H9 (cell line): ENCODE data around the gene NECTIN1. TPM values are rescaled to one million over a fixed set of nuclear protein-coding genes. Genes with fewer than 3 reads are reported as not detected.

Experiments
- DNase-seq: peaks from one replicate; pipeline ENCODE4 v3.0.0-alpha.2; 2017
- H2AFZ ChIP-seq: one replicate; pipeline ENCODE4 v1.6.1; 2013; ENCODE audit warnings: mild to moderate bottlenecking, low read length, control low read depth, moderate library complexity
- H2AK5ac ChIP-seq: 2 replicates; pipeline ENCODE4 v1.6.1; 2013; ENCODE audit warnings: low read length, control low read depth, mixed read lengths; ENCODE audit not compliant: insufficient read length
- H2BK120ac ChIP-seq: one replicate; pipeline ENCODE4 v1.6.1; 2013; ENCODE audit warnings: low read depth, mild to moderate bottlenecking, low read length, control low read depth, inconsistent platforms; ENCODE audit not compliant: poor library complexity, severe bottlenecking
- H2BK12ac ChIP-seq: 2 replicates; pipeline ENCODE4 v1.6.1; 2013; ENCODE audit warnings: low read length, control low read depth, mixed read lengths, low read depth; ENCODE audit not compliant: insufficient read length
- H2BK15ac ChIP-seq: 2 replicates; pipeline ENCODE4 v1.6.1; 2013; ENCODE audit warnings: low read depth, low read length, control low read depth
- H2BK20ac ChIP-seq: one replicate; pipeline ENCODE4 v1.6.1; 2013; ENCODE audit warnings: low read depth, mild to moderate bottlenecking, low read length, control low read depth, inconsistent platforms; ENCODE audit not compliant: poor library complexity, severe bottlenecking
- H2BK5ac ChIP-seq: 2 replicates; pipeline ENCODE4 v1.6.1; 2013; ENCODE audit warnings: low read length, control low read depth, mixed read lengths; ENCODE audit not compliant: insufficient read length
- H3K14ac ChIP-seq: 2 replicates; pipeline ENCODE4 v1.6.1; 2013; ENCODE audit warnings: low read length, control low read depth; ENCODE audit not compliant: insufficient read depth
- H3K18ac ChIP-seq: 2 replicates; pipeline ENCODE4 v1.6.1; 2013; ENCODE audit warnings: low read depth, mild to moderate bottlenecking, mixed read lengths, low read length, control low read depth; ENCODE audit not compliant: insufficient read length
- H3K23ac ChIP-seq: 2 replicates; pipeline ENCODE4 v1.6.1; 2013; ENCODE audit warnings: low read length, control low read depth, mixed read lengths, low read depth; ENCODE audit not compliant: insufficient read length
- H3K23me2 ChIP-seq: 2 replicates; pipeline ENCODE4 v1.6.1; 2013; ENCODE audit warnings: low read depth, mild to moderate bottlenecking, mixed read lengths, low read length, control low read depth; ENCODE audit not compliant: insufficient read length, poor library complexity, severe bottlenecking
- H3K27ac ChIP-seq: 2 replicates; pipeline ENCODE4 v1.5.1; 2013; ENCODE audit warnings: low read length, control low read depth, mixed read lengths, low read depth; ENCODE audit not compliant: insufficient read length
- H3K27me3 ChIP-seq: 2 replicates; pipeline ENCODE4 v1.6.1; 2013; ENCODE audit warnings: low read length, control low read depth, inconsistent platforms; ENCODE audit not compliant: insufficient read depth
- H3K4ac ChIP-seq: 2 replicates; pipeline ENCODE4 v1.6.1; 2013; ENCODE audit warnings: low read depth, mild to moderate bottlenecking, control low read depth, inconsistent platforms, low read length, moderate library complexity
- H3K4me1 ChIP-seq: 2 replicates; pipeline ENCODE4 v1.6.1; 2013; ENCODE audit warnings: low read length, control low read depth, inconsistent platforms; ENCODE audit not compliant: insufficient read depth
- H3K4me2 ChIP-seq: 2 replicates; pipeline ENCODE4 v1.6.1; 2013; ENCODE audit warnings: low read length, control low read depth, mixed read lengths; ENCODE audit not compliant: insufficient read length, insufficient read depth
- H3K56ac ChIP-seq: 2 replicates; pipeline ENCODE4 v1.6.1; 2013; ENCODE audit warnings: low read depth, mild to moderate bottlenecking, mixed read lengths, low read length, control low read depth; ENCODE audit not compliant: insufficient read length
- H3K79me1 ChIP-seq: 2 replicates; pipeline ENCODE4 v1.6.1; 2013; ENCODE audit warnings: low read depth, mild to moderate bottlenecking, moderate library complexity, low read length, control low read depth, inconsistent platforms; ENCODE audit not compliant: insufficient read depth, poor library complexity, severe bottlenecking
- H3K79me2 ChIP-seq: 2 replicates; pipeline ENCODE4 v1.6.1; 2013; ENCODE audit warnings: low read length, control low read depth, inconsistent platforms; ENCODE audit not compliant: insufficient read depth
- H3K9ac ChIP-seq: 2 replicates; pipeline ENCODE4 v1.6.1; 2013; ENCODE audit warnings: low read length, control low read depth, mixed read lengths; ENCODE audit not compliant: insufficient read length; ENCODE audit errors: extremely low read depth
- H3K9me3 ChIP-seq: one replicate; pipeline ENCODE4 v1.6.1; 2013; ENCODE audit warnings: low read depth, low read length, inconsistent platforms; ENCODE audit not compliant: control insufficient read depth
- H3T11ph ChIP-seq: one replicate; pipeline ENCODE4 v1.6.1; 2013; ENCODE audit warnings: mild to moderate bottlenecking, low read length, control low read depth, inconsistent platforms
- H4K20me1 ChIP-seq: one replicate; pipeline ENCODE4 v1.6.1; 2013; ENCODE audit not compliant: control insufficient read depth, insufficient read length, insufficient read depth
- H4K5ac ChIP-seq: 2 replicates; pipeline ENCODE4 v1.6.1; 2013; ENCODE audit warnings: low read depth, mild to moderate bottlenecking, mixed read lengths, low read length, control low read depth; ENCODE audit not compliant: insufficient read length
- H4K8ac ChIP-seq: replicated peaks from 2 replicates; pipeline ENCODE4 v1.6.1; 2013; ENCODE audit warnings: low read length, control low read depth, mixed read lengths, low read depth; ENCODE audit not compliant: insufficient read length
- H4K91ac ChIP-seq: 2 replicates; pipeline ENCODE4 v1.6.1; 2013; ENCODE audit warnings: low read depth, mild to moderate bottlenecking, moderate library complexity, mixed read lengths, low read length, control low read depth; ENCODE audit not compliant: insufficient read length
- H3K27ac Mint-ChIP-seq, 3 experiments: 2 replicates in 2 of 3; 3 replicates in 1 of 3; pipeline ENCODE4 v1.8.0; 2020 to 2021; ENCODE audit warnings: mixed read lengths in 3 of 3, mild to moderate bottlenecking in 1 of 3, moderate library complexity in 1 of 3
- H3K27me3 Mint-ChIP-seq: 2 replicates; pipeline ENCODE4 v1.8.0; 2021; ENCODE audit warnings: low read depth, mild to moderate bottlenecking, moderate library complexity, mixed read lengths
- H3K36me3 Mint-ChIP-seq, 3 experiments: 2 replicates in 2 of 3; 3 replicates in 1 of 3; pipeline ENCODE4 v1.8.0; 2020 to 2021; ENCODE audit warnings: low read depth in 3 of 3, mixed read lengths in 3 of 3; ENCODE audit not compliant: insufficient read depth in 1 of 3
- H3K4me1 Mint-ChIP-seq, 2 experiments: 2 replicates each; pipeline ENCODE4 v1.8.0; 2020; ENCODE audit warnings: mixed read lengths in 2 of 2
- H3K4me3 Mint-ChIP-seq, 2 experiments: 2 replicates in 1 of 2; 3 replicates in 1 of 2; pipeline ENCODE4 v1.8.0; 2020 to 2021; ENCODE audit warnings: mild to moderate bottlenecking in 2 of 2, mixed read lengths in 2 of 2, moderate library complexity in 1 of 2
- H3K9me3 Mint-ChIP-seq, 2 experiments: 2 replicates in 1 of 2; 3 replicates in 1 of 2; pipeline ENCODE4 v1.8.0; 2020; ENCODE audit warnings: mild to moderate bottlenecking in 2 of 2, mixed read lengths in 2 of 2, moderate library complexity in 1 of 2
- WGBS: extraction: QIAGEN DNeasy Blood & Tissue Kit; methylation state at CpG from one replicate; pipeline ENCODE4 v1.1.7; 2013; ENCODE audit warnings: missing lambda C conversion rate, low lambda C conversion rate, mixed read lengths; ENCODE audit not compliant: insufficient read length; ENCODE audit errors: extremely low coverage; 5-methylcytosine and 5-hydroxymethylcytosine counted together
- long read RNA-seq: library from polyadenylated mRNA; unstranded; transcript quantifications from one replicate; pipeline ENCODE4 v2.0.0, GENCODE V29; 2020
- total RNA-seq: library from RNA; stranded (reverse); gene quantifications from 2 replicates; pipeline ENCODE4 v1.2.1, GENCODE V29; 2021
- TF ChIP-seq, protein P1 (sequence below): fragments of 200-600 bp; sonication (generic); conservative IDR thresholded peaks from 3 replicates; pipeline ENCODE4 v1.8.0; 2021; ENCODE audit warnings: antibody characterized with exemption, mild to moderate bottlenecking

Gene NECTIN1
- 113 and 121 TPM in 2 replicates for total RNA-seq
- long read RNA-seq, partial matches to known transcripts, result 2 of 37 reads
- long read RNA-seq, other reads (novel, unspliced or antisense), result 33 of 37 reads

DNA sequence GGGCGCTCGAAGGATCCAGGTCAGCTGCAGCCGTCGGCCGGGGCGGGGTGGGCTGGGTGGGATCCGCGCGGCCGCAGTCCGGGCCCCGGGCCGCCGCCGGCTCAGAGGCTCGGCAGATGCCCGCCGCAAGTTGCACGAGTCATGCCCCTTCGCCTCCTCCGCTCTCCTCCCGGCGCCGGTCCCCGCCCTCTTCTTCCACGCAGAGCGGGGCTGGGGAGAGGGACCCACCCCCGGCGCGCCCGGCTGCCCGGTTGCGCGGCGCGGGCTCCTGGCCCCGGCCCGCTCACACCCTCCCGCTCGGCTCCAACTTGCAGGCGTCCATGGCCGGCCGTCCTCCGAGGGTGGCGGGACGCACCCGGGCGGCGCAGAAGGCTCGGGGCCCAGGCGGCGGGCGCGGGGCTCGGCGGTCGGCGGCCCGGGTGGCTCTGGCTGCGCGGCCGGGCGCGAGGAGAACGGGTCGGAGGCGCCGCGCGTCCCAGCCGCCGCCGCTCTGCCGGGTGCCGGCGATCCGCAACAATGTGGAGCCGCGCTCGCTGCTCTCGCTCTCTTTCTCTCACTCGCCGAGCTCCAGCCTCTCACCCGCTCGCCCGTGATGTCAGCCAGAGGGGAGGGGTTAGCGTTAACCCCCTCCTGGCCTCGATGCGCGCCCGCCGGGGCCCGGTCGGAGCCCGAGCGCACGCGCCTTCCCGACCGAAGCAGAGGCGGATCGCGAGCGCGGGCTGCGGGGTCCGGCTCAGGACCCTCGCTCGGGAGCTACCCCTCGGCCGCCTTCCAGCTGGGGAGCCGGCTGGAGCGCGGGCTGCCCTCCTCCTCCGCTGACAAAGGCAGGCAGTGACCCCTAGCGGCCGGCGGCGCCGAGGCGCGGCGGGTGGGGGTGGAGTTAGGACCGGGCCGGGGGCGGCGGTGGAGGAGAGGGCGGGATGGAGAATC, at the start of gene NECTIN1:
Gene NECTIN1 (minus strand): TSS at position 550 of the 930 bp plus-strand sequence. CDS start 647 bp downstream, outside the sequence.
- Histone ChIP-seq H3K79me2 (peaks cover 31% of the 10 kb centered on the region; the same call in 1 of the 2 replicates), H3K56ac (no peak within 1 kb of the TSS), H2BK15ac (no peak within 1 kb of the TSS), H3K23me2 (peaks cover 11% of the 10 kb centered on the region), H3K14ac (peak within 1 kb of the TSS; percentile 58; the same call in 1 of the 2 replicates), H3K27ac (no peak within 1 kb of the TSS), H3K27me3 (no peaks in the 10 kb centered on the region), H3T11ph (no peak within 1 kb of the TSS), H2BK20ac (no peak within 1 kb of the TSS), H3K4ac (no peak within 1 kb of the TSS), H3K18ac (no peak within 1 kb of the TSS), H3K23ac (no peak within 1 kb of the TSS), H2AFZ (no peak within 1 kb of the TSS), H3K79me1 (peaks cover under 1% of the 10 kb centered on the region), H3K4me1 (peaks cover 18% of the 10 kb centered on the region; the same call in 1 of the 2 replicates), H2AK5ac (no peak within 1 kb of the TSS), H2BK120ac (no peak within 1 kb of the TSS), H3K9me3 (no peaks in the 10 kb centered on the region), H4K20me1 (no peaks in the 10 kb centered on the region), H4K91ac (no peak within 1 kb of the TSS), H4K5ac (no peak within 1 kb of the TSS), H4K8ac (no peak within 1 kb of the TSS), H2BK12ac (no peak within 1 kb of the TSS), H2BK5ac (no peak within 1 kb of the TSS), H3K4me2 (peak within 1 kb of the TSS; percentile 83), H3K9ac (peak within 1 kb of the TSS; percentile 61)
- Mint-ChIP-seq H3K27ac (peak within 1 kb of the TSS in 2 of 3 experiments; percentile 88 to 97; a peak in 3 of 7 replicates), H3K4me1 (peaks cover 35 to 40% of the 10 kb centered on the region in 2 experiments), H3K27me3 (peaks cover 24% of the 10 kb centered on the region), H3K4me3 (peak within 1 kb of the TSS; percentile 98 to 99), H3K36me3 (peaks cover 0 to 14% (median 14%) of the 10 kb centered on the region in 3 experiments; a peak in 4 of 7 replicates), H3K9me3 (no peaks in the 10 kb centered on the region)
- no CpG with 5 or more reads among the region's 128 CpGs for WGBS
- TF ChIP-seq, protein P1, sequence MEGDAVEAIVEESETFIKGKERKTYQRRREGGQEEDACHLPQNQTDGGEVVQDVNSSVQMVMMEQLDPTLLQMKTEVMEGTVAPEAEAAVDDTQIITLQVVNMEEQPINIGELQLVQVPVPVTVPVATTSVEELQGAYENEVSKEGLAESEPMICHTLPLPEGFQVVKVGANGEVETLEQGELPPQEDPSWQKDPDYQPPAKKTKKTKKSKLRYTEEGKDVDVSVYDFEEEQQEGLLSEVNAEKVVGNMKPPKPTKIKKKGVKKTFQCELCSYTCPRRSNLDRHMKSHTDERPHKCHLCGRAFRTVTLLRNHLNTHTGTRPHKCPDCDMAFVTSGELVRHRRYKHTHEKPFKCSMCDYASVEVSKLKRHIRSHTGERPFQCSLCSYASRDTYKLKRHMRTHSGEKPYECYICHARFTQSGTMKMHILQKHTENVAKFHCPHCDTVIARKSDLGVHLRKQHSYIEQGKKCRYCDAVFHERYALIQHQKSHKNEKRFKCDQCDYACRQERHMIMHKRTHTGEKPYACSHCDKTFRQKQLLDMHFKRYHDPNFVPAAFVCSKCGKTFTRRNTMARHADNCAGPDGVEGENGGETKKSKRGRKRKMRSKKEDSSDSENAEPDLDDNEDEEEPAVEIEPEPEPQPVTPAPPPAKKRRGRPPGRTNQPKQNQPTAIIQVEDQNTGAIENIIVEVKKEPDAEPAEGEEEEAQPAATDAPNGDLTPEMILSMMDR, result peak; percentile 99
- peak; percentile 89 for DNase-seq
